Neural progenitor cell (in vitro differentiated cells): ENCODE results near the gene KLHL13.
"Not testable (repeated sequence)": the region's sequence is repeated elsewhere in the genome, so short reads cannot be mapped to it uniquely, and the experiment has no call there.

Source experiments
- CTCF ChIP-seq: fragments of 200-600 bp; sonication (generic); IDR thresholded peaks from 2 replicates; pipeline ENCODE4 v1.5.1; 2017; ENCODE audit warnings: antibody characterized with exemption, mild to moderate bottlenecking
- EZH2 ChIP-seq: fragments of 200-600 bp; sonication (generic); IDR thresholded peaks from 2 replicates; pipeline ENCODE4 v1.6.1; 2017; ENCODE audit warnings: antibody characterized with exemption, mild to moderate bottlenecking, moderate library complexity
- EZH2phosphoT487 ChIP-seq: fragments of 200-600 bp; sonication (generic); IDR thresholded peaks from 2 replicates; pipeline ENCODE4 v1.6.1; 2017; ENCODE audit warnings: antibody characterized with exemption

DNA sequence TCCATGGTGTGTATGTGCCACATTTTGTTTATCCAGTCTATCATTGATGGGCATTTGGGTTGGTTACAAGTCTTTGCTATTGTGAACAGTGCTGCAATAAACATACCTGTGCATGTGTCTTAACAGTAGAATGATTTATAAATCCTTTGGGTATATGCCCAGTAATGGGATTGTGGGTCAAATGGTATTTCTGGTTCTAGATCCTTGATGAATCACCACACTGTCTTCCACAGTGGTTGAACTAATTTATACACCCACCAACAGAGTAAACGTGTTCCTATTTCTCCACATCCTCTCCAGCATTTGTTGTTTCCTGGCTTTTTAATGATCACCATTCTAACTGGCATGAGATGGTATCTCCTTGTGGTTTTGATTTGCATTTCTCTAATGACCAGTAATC lies 177.3 kb downstream of the KLHL13 start:
- TF ChIP-seq EZH2phosphoT487, CTCF, EZH2: not testable (repeated sequence)
